ENCODE data around the gene SREBF2.

The SREBF2 gene

DNA sequence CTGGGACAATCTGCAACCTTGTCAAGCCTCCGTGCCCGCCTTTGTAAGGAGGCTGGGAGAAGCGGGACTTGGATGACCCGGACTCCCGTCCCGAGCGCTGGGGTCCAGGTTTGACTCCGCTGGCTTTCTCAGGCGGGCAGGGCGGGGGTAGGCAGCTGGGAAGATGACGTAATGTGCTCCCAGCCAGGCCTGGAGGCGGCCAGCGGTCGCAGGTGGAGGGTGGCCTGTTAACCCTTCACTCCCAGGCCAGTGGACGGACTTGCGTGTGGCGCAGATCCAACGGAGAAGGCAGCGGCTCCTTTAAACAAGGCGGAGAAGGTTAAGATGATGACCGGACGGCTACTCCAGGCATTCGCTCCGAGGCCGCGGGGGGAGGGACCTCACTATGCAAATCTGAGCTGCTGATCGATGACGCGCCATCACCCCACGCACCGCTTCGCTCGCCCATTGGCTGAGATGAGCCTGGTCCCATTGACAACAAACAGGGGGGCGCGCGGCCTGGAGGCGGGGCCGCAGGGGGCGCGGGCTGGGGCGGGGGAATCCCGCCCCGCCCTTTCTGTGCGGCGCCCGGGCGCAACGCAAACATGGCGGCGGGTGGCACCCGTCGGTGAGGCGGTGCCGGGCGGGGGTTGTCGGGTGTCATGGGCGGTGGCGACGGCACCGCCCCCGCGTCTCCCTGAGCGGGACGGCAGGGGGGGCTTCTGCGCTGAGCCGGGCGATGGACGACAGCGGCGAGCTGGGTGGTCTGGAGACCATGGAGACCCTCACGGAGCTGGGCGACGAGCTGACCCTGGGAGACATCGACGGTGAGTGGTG, at the start of gene SREBF2:
TSS of gene SREBF2 (plus strand) at position 553 of the 816 bp plus-strand sequence. CDS start at position 719, 166 bp downstream.
- DNase-seq: peak; percentile 99

DNA sequence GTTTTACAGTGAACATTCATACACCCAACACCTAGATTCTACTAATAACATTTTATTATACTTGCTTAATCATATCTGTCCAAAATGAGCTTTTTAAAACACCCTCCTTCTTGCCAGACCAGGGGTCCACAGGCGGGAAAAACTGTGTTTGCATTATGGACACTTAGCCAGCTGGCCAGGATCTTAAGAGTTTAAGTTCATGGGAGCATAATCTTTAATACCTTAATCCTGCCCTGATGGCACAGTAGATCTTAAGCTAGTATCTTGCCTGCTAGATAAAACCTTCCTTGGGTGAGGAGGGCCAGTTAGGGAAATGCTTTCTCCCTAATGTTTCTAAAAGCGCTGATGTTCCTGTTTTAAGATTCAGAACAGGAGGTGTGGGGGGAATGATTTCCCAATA, 45.6 kb upstream of the SREBF2 start:
- DNase-seq: no peak

GRCh38 chr22:41793871-41794270, 39.0 kb upstream of the SREBF2 start:
- DNase-seq: no peak

DNA sequence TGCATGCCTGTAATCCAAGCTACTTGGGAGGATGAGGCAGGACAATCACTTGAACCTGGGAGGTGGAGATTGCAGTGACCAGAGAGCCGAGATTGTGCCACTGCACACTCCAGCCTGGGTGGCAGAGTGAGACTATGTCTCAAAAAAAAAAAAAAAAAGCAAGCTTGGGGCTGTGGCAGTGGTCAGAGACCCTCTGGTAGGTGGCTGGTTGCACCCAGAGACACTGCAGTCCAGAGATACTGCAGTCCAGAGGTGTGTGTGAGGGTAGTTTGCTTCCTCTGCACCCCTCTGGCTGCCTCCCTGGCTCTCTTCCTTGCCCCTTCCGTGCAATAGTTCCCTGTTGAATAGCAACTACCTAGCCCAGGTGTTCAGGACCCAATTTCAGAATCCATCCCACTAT, 34.2 kb upstream of the SREBF2 start:
- DNase-seq: no peak

DNA sequence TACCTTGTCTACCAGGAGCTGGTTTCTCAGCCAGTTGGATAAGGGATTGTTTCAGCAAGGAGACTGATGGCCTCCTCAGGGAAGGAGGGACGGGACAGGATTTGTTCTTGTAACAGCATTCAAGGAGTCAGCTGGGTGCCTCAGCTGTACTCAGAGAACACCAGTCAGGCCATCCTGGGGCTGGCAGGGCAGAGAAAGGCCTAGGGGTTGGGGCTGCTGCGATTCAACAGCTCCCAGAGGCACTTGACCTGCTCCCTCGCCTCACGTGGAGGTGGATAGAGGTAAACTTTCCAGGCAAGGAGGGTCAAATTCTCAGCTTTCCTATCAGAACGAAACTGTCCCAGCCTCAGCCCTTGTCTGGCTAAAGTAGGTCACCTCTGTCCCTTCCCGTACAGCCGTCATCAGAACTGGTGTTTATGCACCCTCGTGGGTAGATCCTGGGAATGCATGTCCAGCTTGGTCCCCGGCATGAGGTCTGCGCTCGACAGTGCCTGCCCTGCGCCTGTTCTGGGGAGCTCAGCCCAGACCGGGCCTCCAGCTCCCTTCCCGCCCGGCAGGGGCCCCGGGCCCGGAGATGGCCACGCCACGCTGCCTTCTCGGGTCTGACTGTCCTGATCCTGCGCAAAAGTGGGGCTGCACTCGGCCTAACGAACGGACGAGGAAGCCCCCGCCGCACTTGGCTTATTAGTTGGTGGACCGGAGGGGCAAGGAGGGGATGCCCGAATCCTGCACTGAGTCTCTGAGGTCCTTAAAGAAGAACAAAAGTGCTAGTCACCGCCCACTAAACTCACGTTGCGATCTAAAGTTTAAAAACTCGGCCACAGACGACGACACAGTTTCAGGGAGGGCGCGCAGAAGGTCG, 33.2 kb upstream of the SREBF2 start:
- DNase-seq: no peak

- DNase-seq: peak; percentile 92 to 95
Observed at GRCh38 chr22:41800348-41801146, 32.4 kb upstream of the SREBF2 start, which contains the start of gene CCDC134. CCDC134 (plus strand) TSS chr22:41800679; CDS start chr22:41808891, 8,212 bp downstream.

- DNase-seq: no peak
Observed at GRCh38 chr22:41801147-41801819, 31.6 kb upstream of the SREBF2 start.

- DNase-seq: no peak
Observed at GRCh38 chr22:41801886-41802285, 31.0 kb upstream of the SREBF2 start.

GRCh38 chr22:41805639-41806038, 27.3 kb upstream of the SREBF2 start:
- DNase-seq: no peak

DNA sequence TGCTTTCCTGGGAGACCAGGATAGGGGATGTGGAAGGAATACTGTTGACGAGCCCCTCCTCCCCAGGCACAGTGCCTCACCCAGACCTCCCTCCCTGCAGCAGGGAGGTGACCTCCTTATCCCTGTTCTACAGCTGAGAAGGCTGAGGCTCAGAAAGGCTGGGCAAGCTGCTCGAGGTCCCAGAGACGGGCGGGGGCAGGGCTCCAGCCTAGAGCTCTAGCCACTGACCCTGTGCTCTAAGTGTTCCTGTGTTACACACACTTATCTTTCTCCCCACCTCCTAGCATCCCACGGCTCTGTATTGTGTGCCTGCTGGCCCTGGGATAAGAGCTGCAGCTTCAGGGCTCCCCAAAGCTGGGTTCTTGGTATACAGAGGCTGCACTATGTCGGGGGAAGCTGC, 24.5 kb upstream of the SREBF2 start:
- no peak for DNase-seq

- DNase-seq: no peak
Observed at GRCh38 chr22:41810022-41810421, 22.9 kb upstream of the SREBF2 start.

GRCh38 chr22:41812805-41813545, 19.9 kb upstream of the SREBF2 start:
- no peak for DNase-seq

DNA sequence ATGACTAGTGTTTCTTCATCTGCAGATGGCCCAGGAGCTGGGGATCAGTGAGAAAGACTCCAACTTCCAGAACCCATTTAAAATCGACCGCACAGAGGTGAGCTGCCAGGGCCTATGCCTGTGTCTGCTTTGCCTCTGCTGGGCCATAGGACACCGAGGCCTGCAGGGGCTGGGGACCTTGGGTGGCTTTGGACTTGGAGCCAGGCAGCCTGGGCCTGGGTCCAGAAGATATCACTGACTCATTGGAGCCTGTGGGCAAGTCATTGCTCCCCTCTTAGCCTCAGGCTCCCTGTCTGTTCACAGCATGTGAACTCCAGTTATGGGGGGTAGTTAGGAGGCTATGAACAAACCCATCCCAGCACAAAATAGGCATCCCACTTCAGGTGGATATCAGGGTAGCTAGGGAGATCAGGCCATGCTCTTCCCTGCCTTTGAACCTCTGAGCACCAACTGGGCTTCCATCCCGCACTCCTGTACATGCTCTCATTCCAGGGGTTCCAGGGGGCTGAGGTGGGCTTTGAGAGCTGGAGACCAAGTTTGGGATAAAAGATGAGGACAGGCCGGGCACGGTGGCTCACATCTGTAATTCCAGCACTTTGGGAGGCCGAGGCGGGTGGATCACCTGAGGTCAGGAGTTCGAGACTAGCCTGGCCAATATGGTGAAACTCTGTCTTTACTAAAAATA, 19.0 kb upstream of the SREBF2 start:
- no peak for DNase-seq

DNA sequence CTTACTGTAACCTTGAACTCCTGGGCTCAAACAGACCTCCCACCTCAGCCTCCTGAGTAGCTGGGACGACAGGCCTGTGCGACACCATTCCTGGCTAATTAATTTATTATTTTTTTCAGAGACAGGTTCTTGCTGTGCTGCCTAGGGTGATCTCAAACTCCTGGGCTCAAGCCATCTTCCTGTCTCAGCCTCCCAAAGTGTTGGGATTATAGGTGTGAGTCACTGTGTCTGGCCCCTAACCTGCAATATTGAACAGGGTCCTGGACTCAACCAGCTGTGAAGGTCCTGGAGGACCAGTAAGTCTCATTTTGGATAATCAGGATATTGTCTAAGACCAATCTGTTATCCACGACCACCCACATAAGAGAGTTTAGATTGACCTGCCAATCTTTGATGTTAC, 17.2 kb upstream of the SREBF2 start:
- no peak for DNase-seq

DNA sequence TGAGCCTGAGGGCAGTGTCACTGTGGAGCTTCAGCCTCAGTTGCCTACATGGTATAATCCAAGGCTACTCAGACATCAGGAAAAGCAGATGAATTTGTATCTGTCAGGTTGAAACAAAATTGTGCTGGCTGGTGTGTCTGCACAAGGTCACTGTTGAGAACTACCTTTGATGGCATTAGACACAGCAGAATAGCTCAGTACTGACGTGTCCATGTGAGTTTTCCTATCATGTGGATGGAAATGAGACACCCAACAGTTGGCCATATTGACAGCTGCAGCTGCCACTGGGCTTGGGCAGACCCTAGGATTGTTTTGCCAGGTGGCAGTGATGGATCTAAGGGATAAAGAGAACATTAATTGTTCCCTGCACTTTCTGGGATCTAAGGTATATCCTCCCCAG, 16.7 kb upstream of the SREBF2 start:
- DNase-seq: no peak

GRCh38 chr22:41816871-41817270, 16.0 kb upstream of the SREBF2 start:
- DNase-seq: no peak

DNA sequence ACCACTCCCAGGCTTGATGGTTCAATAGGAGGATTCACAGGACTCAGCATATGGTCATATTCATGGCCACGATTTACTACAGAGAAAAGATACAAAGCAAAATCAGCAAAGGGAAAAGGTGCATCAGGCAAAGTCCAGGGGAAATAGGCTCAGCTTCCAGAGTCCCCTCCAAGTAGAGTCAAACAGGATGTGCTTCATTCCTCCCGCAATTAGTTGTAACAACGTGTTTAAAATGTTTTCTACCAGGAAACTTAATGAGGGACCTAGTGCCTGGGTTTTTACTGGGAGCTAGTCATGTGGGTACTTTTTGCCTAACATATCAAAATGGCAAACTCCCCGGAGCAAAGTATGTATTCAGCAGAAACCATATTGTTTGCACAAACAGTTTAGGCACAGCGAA, 14.9 kb upstream of the SREBF2 start:
- DNase-seq: no peak

DNA sequence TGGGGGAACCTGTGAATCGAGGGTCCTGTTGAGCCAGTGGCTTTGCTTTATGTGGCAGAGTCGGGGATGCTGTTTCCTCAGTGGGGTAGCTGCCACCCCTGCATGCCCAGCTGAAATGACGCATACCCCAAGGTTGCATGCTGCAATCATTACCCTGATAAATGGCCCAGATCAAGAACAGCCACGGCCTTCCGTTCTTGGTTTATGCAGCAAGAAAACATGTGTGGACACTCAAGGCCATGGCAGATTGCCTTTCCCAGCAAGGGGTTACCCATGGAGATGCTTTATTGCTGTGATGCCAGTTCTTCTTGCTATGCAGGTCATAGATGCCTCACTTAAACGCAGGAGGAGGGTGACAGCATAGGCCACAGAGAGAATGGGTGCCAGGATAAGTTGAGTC, 14.3 kb upstream of the SREBF2 start:
- DNase-seq: no peak

GRCh38 chr22:41819257-41819656, 13.6 kb upstream of the SREBF2 start:
- DNase-seq: no peak

GRCh38 chr22:41820447-41820846, 12.5 kb upstream of the SREBF2 start:
- no peak for DNase-seq

Data from activated T-cell treated with anti-CD3 and anti-CD28 coated beads, Interleukin-2, amount 50 U/mL, for 48 hours (primary cell).